Measurements from ENCODE around the gene KLHDC3. TPM values are rescaled to one million over a fixed set of nuclear protein-coding genes. Genes with fewer than 3 reads are reported as not detected.

Gene KLHDC3
- total and polyA plus RNA-seq, 10 of the 15 experiments (the other 5 are each of a cell fraction or from before 2014, with no cell fraction given), result 2.4 to 102 (median 55.4) TPM

GRCh38 chr6:43070028-43070632 lies 56.1 kb downstream of the KLHDC3 start (continued):
- TF ChIP-seq CBX5 (IDR thresholded peaks at IDR 0.05; ENCODE audit: low read depth) (no peak), MYB (IDR thresholded peaks at IDR 0.05; ENCODE audit: borderline replicate concordance, low read depth, low read length) (no peak), BCL11A (IDR thresholded peaks at IDR 0.05; ENCODE audit: low read depth, low read length) (no peak), BCLAF1 (IDR thresholded peaks at IDR 0.05) (no peak), FOXK2 (IDR thresholded peaks at IDR 0.05) (no peak), STAT3 (IDR thresholded peaks at IDR 0.05; ENCODE audit: low read depth, low read length) (no peak), SMC3 (IDR thresholded peaks at IDR 0.05; ENCODE audit: borderline replicate concordance, low read length) (peak; percentile 71; the same call in 1 of the 2 replicates), RFX5 (IDR thresholded peaks at IDR 0.05; ENCODE audit: low read depth, low read length) (no peak), POLR2A (IDR thresholded peaks at IDR 0.05; ENCODE audit: low read depth, low read length) (no peak), CHD1 (IDR thresholded peaks at IDR 0.05; ENCODE audit: low read depth, low read length) (no peak), RAD51 (IDR thresholded peaks at IDR 0.05) (no peak), RELA (IDR thresholded peaks at IDR 0.05; ENCODE audit: borderline replicate concordance, partially characterized antibody) (no peak), CHD4 (IDR thresholded peaks at IDR 0.05) (no peak), YBX1 (IDR thresholded peaks at IDR 0.05) (no peak), CBFB (IDR thresholded peaks at IDR 0.05; ENCODE audit: low read depth) (no peak), ATF2 (IDR thresholded peaks at IDR 0.05; ENCODE audit: low read length) (no peak), FOS (IDR thresholded peaks at IDR 0.05; ENCODE audit: borderline replicate concordance, extremely low read depth, insufficient read length) (no peak), IRF5 (IDR thresholded peaks at IDR 0.05; ENCODE audit: borderline replicate concordance) (no peak), TCF12 (IDR thresholded peaks at IDR 0.05; ENCODE audit: low read depth, low read length) (no peak), EED (IDR thresholded peaks at IDR 0.05; ENCODE audit: low read depth) (no peak), PAX8 (IDR thresholded peaks at IDR 0.05) (no peak), ZNF24 (IDR thresholded peaks at IDR 0.05) (no peak), NR2F1 (conservative IDR thresholded peaks at IDR 0.05) (no peak), ZZZ3 (IDR thresholded peaks at IDR 0.05; ENCODE audit: control insufficient read depth, insufficient read length, low read depth) (no peak), HDAC6 (IDR thresholded peaks at IDR 0.05; ENCODE audit: unreplicated experiment) (no peak), HDGF (IDR thresholded peaks at IDR 0.05) (0 out of 2 replicates have a peak, but pooled peaks have one; percentile 36), NFYA (IDR thresholded peaks at IDR 0.05; ENCODE audit: borderline replicate concordance, low read depth, low read length) (no peak), HDAC2 (IDR thresholded peaks at IDR 0.05) (no peak), IKZF1 (conservative IDR thresholded peaks at IDR 0.05) (no peak), ZNF274 (IDR thresholded peaks at IDR 0.05; ENCODE audit: insufficient read depth, insufficient read length) (no peak)

Measured in GM12878 (cell line).